MM.1S (cell line): ENCODE measurements around the gene EFCAB7.
"Not testable (repeated sequence)": the region's sequence is repeated elsewhere in the genome, so short reads cannot be mapped to it uniquely, and the experiment has no call there.

Source experiments
- DNase-seq: peaks from one replicate; pipeline ENCODE4 v3.0.0-alpha.2; 2015
- H2AFZ ChIP-seq: fragments of 300-600 bp; sonication (generic); 2 replicates; pipeline ENCODE4 v1.6.0; 2016; ENCODE audit warnings: antibody characterized with exemption, low read length
- H3F3A ChIP-seq: fragments of 300-600 bp; sonication (generic); 2 replicates; pipeline ENCODE4 v1.6.1; 2016; ENCODE audit warnings: mild to moderate bottlenecking, antibody characterized with exemption, low read length, moderate library complexity, mixed read lengths; ENCODE audit not compliant: insufficient read depth
- H3K27ac ChIP-seq: fragments of 300-600 bp; sonication (generic); 2 replicates; pipeline ENCODE4 v1.5.1; 2016; ENCODE audit warnings: mild to moderate bottlenecking, low read length
- H3K27me3 ChIP-seq: fragments of 300-600 bp; sonication (generic); replicated peaks from 2 replicates; pipeline ENCODE4 v1.6.0; 2016; ENCODE audit warnings: low read length; ENCODE audit not compliant: insufficient read depth
- H3K36me3 ChIP-seq: fragments of 300-600 bp; sonication (generic); replicated peaks from 2 replicates; pipeline ENCODE4 v1.6.1; 2016; ENCODE audit warnings: mild to moderate bottlenecking, low read length, mixed read lengths; ENCODE audit not compliant: insufficient read depth
- H3K4me1 ChIP-seq: fragments of 300-600 bp; sonication (generic); 2 replicates; pipeline ENCODE4 v1.6.1; 2016; ENCODE audit warnings: low read length, mixed read lengths
- H3K4me2 ChIP-seq: fragments of 300-600 bp; sonication (generic); 2 replicates; pipeline ENCODE4 v1.6.0; 2016; ENCODE audit warnings: low read depth, low read length
- H3K4me3 ChIP-seq: fragments of 300-600 bp; sonication (generic); 2 replicates; pipeline ENCODE4 v1.5.1; 2016; ENCODE audit warnings: low read length, mixed read lengths
- H3K79me2 ChIP-seq: fragments of 300-600 bp; sonication (generic); 2 replicates; pipeline ENCODE4 v1.6.1; 2016; ENCODE audit warnings: mixed run types, low read length, mixed read lengths
- H3K9ac ChIP-seq: fragments of 300-600 bp; sonication (generic); 2 replicates; pipeline ENCODE4 v1.6.1; 2016; ENCODE audit warnings: low read length, mixed read lengths
- H3K9me2 ChIP-seq: fragments of 300-600 bp; sonication (generic); replicated peaks from 2 replicates; pipeline ENCODE4 v1.6.1; 2016; ENCODE audit warnings: mild to moderate bottlenecking, low read length, mixed read lengths; ENCODE audit not compliant: insufficient read depth
- H3K9me3 ChIP-seq: fragments of 300-600 bp; sonication (generic); replicated peaks from 2 replicates; pipeline ENCODE4 v1.6.1; 2016; ENCODE audit warnings: mild to moderate bottlenecking, low read length, mixed read lengths; ENCODE audit not compliant: insufficient read depth
- H4K20me1 ChIP-seq: fragments of 300-600 bp; sonication (generic); 2 replicates; pipeline ENCODE4 v1.6.1; 2016; ENCODE audit warnings: mild to moderate bottlenecking, low read length, moderate library complexity, mixed read lengths; ENCODE audit not compliant: insufficient read depth
- EZH2 ChIP-seq: fragments of 300-600 bp; sonication (generic); optimal IDR thresholded peaks from 2 replicates; pipeline ENCODE3; 2017; ENCODE audit warnings: low read depth, mild to moderate bottlenecking, antibody characterized with exemption, low read length, mixed read lengths
- EZH2phosphoT487 ChIP-seq: fragments of 300-600 bp; sonication (generic); IDR thresholded peaks from 2 replicates; pipeline ENCODE4 v1.6.1; 2018; ENCODE audit warnings: antibody characterized with exemption, low read length
- TF ChIP-seq, protein P1 (sequence below): fragments of 300-600 bp; sonication (generic); IDR thresholded peaks from 2 replicates; pipeline ENCODE4 v1.5.1; 2016; ENCODE audit warnings: antibody characterized with exemption, low read length, mixed read lengths

Gene EFCAB7

DNA sequence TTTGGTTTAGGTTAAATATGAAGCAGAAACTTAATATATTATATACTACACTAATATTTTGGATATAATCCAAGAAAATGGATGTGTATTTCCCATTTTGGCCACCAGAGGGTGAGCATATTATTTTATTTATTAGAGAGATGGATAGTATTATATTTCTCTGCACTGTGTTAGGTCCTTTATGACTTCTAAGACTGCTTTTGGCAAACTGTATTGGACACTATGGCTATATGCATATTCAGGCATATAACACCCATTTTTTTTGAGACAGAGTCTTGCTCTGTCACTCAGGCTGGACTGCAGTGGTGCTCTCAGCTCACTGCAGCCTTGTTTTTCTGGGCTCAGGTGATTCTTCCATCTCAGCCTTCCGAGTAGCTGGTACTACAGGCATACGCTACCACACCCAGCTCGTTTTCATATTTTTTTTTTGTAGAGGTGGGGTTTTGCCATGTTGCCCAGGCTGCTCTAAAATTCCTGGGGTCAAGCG lies 52.1 kb downstream of the EFCAB7 start:
- no peaks in the 10 kb centered on the region for H3K36me3 ChIP-seq
- no peak overlapping the region for H3K27ac ChIP-seq
- H3K9me2 ChIP-seq: no peaks in the 10 kb centered on the region
- no peak for TF ChIP-seq EZH2
- TF ChIP-seq, protein P1, sequence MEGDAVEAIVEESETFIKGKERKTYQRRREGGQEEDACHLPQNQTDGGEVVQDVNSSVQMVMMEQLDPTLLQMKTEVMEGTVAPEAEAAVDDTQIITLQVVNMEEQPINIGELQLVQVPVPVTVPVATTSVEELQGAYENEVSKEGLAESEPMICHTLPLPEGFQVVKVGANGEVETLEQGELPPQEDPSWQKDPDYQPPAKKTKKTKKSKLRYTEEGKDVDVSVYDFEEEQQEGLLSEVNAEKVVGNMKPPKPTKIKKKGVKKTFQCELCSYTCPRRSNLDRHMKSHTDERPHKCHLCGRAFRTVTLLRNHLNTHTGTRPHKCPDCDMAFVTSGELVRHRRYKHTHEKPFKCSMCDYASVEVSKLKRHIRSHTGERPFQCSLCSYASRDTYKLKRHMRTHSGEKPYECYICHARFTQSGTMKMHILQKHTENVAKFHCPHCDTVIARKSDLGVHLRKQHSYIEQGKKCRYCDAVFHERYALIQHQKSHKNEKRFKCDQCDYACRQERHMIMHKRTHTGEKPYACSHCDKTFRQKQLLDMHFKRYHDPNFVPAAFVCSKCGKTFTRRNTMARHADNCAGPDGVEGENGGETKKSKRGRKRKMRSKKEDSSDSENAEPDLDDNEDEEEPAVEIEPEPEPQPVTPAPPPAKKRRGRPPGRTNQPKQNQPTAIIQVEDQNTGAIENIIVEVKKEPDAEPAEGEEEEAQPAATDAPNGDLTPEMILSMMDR: peak; percentile 52
- no peak for TF ChIP-seq EZH2phosphoT487
- H3K4me2 ChIP-seq: no peak overlapping the region
- H3K9me3 ChIP-seq: no peaks in the 10 kb centered on the region
- DNase-seq: peak; percentile 30
- no peaks in the 10 kb centered on the region for H3K79me2 ChIP-seq
- no peaks in the 10 kb centered on the region for H3F3A ChIP-seq
- H3K4me1 ChIP-seq: no peaks in the 10 kb centered on the region
- no peak overlapping the region for H3K4me3 ChIP-seq
- H4K20me1 ChIP-seq: no peaks in the 10 kb centered on the region
- H3K9ac ChIP-seq: no peak overlapping the region
- H3K27me3 ChIP-seq: no peaks in the 10 kb centered on the region
- H2AFZ ChIP-seq: no peak overlapping the region

DNA sequence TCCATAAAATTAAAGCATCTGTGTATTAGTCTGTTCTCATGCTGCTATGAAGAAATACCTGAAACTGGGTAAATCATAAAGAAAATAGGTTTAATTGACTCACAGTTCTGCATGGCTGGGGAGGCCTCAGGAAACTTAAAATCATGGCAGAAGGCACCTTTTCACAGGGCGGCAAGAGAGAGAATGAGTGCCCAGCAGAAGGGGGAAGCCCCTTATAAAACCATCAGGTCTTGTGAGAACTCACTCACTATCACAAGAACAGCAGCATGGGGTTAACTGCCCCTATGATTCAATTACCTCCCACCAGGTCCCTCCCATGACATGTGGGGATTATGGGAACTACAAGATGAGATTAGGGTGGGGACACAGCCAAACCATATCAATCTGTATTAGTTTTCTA lies 63.0 kb downstream of the EFCAB7 start:
- not testable (repeated sequence) for H3K27ac ChIP-seq, H3F3A ChIP-seq, H3K9ac ChIP-seq, H3K9me2 ChIP-seq, H3K36me3 ChIP-seq, H3K79me2 ChIP-seq, H4K20me1 ChIP-seq, H3K4me1 ChIP-seq, H3K4me2 ChIP-seq, H2AFZ ChIP-seq, H3K9me3 ChIP-seq, H3K27me3 ChIP-seq, DNase-seq, H3K4me3 ChIP-seq

DNA sequence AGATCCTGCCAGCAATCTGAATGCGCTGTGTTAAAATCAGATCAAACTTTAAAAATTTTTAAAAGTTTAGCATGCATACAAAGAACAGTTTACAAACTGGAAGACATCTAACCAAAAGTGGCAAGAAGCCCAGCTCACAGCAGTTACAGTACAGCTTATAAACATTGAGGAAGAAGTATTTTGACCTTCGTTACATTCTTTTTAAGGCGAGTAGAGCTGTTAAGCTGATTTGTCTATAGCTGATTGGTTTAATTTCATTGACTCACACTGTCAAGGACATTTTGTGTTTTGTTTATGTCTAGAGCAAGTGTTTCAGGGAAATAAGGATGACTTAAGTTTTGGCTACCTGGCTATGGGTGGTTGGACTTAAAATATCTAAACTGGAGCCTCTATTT lies 66.8 kb downstream of the EFCAB7 start:
- no peak for DNase-seq
- no peak overlapping the region for H3K9ac ChIP-seq
- 0 out of 2 replicates have a peak, but pooled peaks cover 4% of the 10 kb centered on the region for H3K4me1 ChIP-seq
- H3K79me2 ChIP-seq: peaks cover 4% of the 10 kb centered on the region
- H3F3A ChIP-seq: peaks cover 4% of the 10 kb centered on the region; the same call in 1 of the 2 replicates
- no peak overlapping the region for H3K27ac ChIP-seq
- H2AFZ ChIP-seq: no peak overlapping the region
- no peaks in the 10 kb centered on the region for H4K20me1 ChIP-seq
- H3K9me3 ChIP-seq: no peaks in the 10 kb centered on the region
- no peaks in the 10 kb centered on the region for H3K27me3 ChIP-seq
- TF ChIP-seq, protein P1: no peak
- TF ChIP-seq EZH2: no peak
- TF ChIP-seq EZH2phosphoT487: no peak
- H3K4me3 ChIP-seq: no peak overlapping the region
- no peak overlapping the region for H3K4me2 ChIP-seq
- H3K36me3 ChIP-seq: no peaks in the 10 kb centered on the region
- H3K9me2 ChIP-seq: no peaks in the 10 kb centered on the region

DNA sequence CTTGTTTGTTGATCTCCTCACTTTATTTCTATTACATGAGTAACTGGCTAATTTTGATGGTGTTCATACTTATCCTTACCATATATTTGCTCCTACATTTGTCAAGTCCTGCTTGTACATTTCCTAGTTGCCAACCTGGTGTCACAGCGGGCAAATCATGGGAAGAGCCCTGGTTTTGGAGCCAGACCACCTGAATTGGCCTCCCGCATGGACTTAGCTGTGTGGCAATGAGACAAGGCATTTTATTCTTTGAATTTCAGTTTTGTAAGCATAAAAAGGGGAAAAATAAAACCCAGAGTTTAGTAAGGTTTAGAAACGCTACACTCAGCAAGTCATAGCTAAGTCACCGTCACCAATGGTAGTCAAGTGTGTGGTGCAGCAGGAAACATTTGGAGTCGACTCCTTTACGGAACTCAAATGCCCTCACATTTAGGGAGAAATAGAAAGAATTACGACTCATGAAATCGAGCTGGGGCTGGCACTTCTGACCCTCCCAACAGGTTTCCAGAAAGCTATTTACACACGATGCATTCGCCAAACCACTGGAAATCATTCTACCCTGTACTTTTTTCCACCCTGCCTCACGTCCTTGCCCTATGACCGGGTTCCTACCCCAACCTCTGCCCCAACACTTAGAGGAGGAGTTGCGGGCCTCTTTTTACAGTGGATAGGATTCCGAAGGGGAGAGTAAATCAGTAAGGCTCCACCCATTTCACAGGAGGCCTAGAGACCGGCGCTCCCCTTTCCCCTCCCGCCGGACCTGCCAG lies 69.4 kb downstream of the EFCAB7 start:
- Histone ChIP-seq H3K4me1 (0 out of 2 replicates have a peak, but pooled peaks cover 4% of the 10 kb centered on the region), H3K9ac (peak overlapping the region; percentile 79), H2AFZ (peak overlapping the region; percentile 84), H3K27me3 (no peaks in the 10 kb centered on the region), H3K9me2 (no peaks in the 10 kb centered on the region), H3K9me3 (no peaks in the 10 kb centered on the region), H3K27ac (peak overlapping the region; percentile 76; the same call in 1 of the 2 replicates), H3F3A (peaks cover 4% of the 10 kb centered on the region; the same call in 1 of the 2 replicates), H3K79me2 (peaks cover 19% of the 10 kb centered on the region), H3K4me3 (peak overlapping the region; percentile 85), H3K4me2 (peak overlapping the region; percentile 79), H3K36me3 (no peaks in the 10 kb centered on the region), H4K20me1 (no peaks in the 10 kb centered on the region)
- DNase-seq: peak; percentile 70
- TF ChIP-seq EZH2: no peak
- TF ChIP-seq EZH2phosphoT487: no peak
- TF ChIP-seq, protein P1: no peak
